Fibroblast of upper back skin (primary cell): ENCODE data around the gene ATP6V1A.

Experiments
- DNase-seq: peaks from one replicate; pipeline ENCODE4 v3.0.0-alpha.2; 2013

ATP6V1A gene

DNA sequence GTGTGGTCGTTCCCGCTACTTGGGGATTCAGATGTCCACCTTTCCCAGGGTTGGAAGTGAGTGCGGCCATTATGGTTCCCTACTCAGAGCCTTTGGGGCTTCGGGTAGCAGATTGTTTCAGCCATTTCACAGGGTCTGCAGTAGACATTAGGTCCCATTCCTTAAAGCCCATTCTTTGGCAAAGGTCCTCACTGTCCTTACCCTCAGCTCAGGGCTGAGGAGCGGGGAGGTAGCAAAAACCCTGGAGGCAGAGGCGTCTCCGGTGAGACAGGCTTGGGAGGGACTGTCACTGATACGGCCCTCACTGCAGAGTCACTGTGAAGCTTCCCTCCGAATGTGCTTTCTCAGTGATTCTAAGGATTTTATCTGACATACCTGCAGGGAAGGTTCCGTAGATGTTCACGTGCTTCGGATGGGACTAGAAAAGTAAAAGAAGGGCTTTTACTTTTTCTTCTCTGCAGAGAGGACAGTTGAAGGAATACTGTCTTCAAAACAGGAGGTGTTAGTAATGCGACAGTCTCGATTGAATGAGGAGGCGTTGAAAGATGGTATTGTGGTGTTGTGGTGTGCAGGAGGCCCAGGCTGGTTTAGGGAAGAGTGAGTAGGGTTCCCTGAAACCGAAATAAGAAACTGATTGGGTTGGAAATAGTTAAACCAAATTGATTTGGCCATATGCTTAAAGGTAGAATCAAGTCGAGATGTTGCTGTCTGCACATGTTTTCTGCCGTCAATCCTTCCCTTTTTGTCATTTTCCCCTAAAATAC, 630 bp downstream of the ATP6V1A start:
- DNase-seq = no peak

DNA sequence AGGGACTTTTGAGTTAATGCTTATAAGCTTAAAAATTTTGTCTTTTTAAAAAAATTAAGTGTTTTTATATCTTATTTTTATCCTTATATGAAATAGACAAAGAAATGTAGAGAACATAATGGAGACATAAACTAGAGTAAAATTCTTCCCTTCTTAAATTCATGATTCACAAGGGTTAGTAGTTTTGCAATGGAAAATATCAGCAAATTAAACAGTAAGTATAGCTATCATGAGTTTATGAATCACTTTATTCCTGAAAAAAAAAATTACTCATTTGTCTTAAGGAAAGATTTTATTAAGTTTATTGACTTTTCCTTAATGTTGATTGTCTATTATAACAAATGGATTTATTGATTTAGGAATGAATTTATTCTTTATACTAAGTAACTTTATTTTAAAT, 4.3 kb downstream of the ATP6V1A start:
- DNase-seq = no peak

DNA sequence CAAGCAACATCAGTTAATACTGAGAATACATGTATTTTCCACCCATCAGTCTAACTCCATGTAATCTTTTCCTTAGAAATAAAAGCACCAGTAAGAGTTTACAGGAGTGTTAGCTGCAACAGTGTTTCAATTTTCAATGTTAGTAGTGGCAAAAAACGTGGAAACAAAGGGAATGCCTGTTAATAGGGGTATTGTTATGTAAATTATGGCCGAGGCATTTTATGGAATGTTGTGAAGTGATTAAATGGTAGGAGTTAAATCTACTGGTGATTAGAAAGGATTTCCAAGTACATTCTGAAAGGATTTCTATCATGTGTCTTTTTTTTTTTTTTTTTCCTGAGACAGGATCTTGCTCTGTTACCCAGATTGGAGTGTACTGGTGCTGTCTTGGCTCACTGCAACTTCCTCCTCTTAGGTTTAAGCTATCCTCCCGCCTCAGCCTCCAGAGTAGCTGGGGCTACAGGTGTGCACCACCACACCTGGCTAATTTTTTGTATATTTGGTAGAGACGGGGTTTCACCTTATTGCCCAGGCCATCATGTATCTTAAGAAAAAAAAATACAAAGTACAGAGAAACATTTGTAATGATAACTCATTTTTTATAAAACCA, 6.6 kb downstream of the ATP6V1A start:
- DNase-seq = no peak

DNA sequence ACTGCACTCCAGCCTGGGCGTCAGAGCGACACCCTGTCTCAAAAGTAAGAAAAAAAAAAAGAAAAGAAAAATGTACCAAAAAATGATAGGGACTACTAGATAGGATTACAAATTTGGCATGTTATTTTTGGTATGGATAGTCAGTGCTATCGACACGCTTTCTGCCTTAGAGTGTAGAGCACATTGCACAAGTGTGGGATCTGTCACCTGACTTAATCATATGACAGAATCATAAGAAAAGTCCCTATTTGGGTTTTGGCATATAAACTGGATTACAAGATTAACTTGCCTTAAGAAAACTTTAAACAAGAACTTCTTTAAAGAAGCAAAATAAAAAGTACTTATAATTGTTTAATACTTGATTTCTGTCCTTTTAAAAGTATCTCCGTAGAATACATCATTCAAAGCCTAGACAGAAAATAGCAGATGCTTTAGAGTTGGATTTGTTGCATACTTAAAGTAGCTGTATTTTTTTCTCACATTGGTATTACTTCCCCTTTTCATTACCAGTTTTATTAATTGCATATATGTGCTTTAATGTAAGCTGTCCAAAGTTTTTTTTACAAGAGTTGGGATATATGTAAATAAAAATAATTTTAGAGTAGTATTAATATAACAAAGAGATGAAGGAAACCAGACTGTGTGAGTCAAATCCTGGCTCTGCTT, 7.8 kb downstream of the ATP6V1A start:
- DNase-seq = no peak

DNA sequence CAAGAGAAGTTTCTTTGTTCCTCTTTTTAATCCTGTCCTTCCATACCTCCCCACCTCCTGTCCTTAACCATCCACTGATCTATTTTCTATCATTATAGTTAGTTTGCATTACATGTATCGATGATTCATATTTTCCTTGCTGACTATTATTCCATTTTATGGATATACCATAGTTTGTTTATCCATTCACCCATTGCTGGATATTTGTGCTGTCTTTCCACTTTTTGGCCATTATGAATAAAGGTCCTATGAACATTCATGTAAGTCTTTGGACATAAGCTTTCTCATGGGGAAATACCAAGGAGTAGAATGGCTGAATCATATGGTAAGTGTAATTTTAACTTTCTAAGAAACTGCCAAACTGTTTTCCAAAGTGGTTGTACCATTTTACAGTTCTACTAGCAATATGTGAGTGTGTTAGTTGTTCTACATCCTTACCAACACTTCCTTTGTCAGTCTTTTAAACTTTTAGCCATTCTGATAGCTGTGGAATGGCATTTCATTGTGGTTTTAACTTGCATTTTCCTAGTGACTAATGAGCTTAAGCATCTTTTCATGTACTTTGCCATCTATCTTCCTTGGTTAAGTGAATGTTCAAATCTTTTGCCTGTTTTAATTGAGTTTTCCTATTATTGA, 11.7 kb downstream of the ATP6V1A start:
- DNase-seq = peak; percentile 67

DNA sequence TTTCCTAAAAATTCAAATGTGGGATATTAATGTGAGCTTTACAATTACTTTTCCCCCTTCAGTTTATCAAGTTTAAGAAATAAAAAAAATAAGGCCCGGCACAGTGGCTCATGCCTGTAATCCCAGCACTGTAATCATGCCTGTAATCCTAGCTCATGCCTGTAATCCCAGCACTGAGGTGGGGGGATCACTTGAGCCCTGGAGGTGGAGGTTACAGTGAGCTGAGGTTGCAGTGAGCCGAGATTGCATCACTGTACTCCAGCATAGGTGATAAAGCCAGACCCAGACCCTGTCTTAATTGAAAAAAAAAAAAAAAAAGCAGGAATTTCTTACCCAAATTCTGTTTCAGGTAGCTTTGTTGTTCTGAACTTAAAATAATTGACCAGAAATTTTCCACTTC, 17.9 kb downstream of the ATP6V1A start:
- no peak for DNase-seq

DNA sequence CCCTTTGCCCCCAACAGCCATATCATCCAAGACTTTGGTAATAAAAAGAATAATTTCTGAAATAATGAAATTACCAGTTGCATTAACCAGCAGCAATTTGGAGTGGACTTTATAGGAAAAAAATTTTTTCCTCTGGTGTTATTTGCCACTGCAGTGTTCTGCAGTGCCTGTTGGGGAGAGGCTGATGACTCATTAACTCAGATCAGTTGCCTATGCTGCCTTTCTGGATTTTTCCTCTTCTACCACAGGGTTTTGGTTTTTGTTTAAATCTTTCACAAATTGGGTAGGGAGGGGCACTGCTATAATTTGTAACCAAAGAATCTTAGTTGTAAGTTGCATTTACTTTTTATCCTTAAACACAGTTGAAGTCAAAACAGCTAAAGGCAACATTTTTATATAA, 22.7 kb downstream of the ATP6V1A start:
- peak; percentile 52 for DNase-seq

DNA sequence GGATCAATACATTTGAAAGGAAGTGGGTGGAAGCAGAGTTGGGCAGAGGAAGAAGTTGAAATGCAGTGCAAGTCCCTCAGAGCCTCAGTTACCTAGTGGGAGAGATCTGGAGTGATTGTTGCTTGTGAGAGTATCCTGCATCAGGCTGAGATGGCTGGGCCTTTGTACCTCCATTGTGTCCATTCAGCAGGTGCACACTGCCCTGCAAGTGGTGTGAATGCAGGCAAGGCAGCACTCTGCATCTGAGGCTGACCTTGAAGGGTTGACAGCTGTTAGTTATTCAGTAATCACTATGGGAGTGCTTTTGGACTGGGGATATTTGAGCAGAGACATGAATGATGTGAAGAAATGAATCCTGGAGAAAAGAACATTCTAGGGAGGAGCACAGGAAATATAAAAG, 25.2 kb downstream of the ATP6V1A start:
- no peak for DNase-seq

DNA sequence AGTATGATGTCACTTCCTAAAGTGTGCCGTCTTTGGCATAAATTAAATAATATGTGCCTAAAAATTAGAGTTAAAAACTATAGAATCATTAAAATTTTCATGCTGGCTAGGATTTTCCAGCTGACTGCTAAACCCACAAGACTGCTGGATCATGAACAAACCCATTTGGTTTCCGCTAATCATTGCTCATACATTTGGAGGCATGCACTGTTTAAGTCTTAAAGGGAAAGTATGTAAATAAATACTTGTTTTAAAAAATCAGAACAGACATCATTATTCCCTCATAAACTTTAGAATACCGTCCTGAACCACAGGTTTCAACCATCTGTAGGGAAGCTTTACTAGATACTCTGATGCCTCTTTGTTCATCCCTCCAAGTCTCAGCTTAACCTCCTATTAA, 26.5 kb downstream of the ATP6V1A start:
- peak; percentile 56 for DNase-seq

DNA sequence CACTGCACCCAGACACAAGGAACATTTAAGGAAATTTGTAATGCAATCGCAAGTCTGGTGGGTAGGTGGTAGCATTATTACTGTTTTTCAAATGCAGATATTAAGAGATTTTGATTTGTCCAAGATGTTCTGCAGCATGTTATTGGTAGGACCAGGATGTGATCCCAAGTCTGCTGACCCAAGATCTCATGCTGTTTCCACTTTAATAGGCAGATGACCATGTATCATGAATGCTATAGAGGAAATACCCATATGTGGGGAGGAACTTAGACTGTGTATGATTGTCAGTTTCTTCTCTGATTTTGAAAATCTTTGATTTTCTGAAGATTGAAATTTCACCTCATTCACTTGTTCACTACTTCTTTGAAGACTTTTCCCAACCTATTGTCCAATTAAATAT, 28.7 kb downstream of the ATP6V1A start:
- no peak for DNase-seq

DNA sequence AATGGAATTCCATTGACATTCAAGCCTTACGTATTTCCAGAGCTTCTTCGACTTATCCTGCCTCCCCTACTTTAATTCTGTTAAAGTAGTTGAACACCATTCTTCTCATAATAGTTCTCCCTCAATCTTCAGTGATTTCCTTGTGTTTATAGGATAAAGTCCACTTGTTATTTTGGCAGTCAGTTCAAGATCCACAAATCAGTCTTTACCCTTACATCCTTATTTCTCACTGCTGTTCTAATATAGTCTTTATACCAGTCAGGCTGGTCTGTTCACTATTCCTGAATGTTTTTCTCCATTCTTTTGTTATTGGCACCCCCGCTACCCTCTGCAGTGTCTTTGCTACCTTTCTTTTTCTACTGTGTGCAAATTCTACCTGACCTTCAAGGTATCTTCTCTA, 29.7 kb downstream of the ATP6V1A start:
- no peak for DNase-seq

DNA sequence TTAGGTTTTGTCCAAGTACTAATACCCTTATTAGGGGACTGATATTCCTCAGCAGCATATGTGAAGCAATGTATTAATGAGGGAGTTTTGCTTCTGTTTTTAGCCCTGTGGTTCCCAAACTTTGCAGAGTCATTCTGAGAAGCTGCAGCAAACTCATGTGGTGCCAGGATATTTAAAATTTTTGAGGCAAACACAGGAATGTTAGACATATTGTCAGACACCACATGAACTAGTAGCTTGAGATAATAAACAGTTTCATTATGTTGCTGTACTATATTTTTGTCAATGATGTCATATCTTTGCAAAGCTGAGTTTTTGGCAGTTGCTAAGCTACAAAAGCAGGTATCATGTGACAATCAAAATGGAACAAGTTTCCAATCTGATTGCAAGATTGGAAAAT, 36.6 kb downstream of the ATP6V1A start:
- DNase-seq = peak; percentile 98

DNA sequence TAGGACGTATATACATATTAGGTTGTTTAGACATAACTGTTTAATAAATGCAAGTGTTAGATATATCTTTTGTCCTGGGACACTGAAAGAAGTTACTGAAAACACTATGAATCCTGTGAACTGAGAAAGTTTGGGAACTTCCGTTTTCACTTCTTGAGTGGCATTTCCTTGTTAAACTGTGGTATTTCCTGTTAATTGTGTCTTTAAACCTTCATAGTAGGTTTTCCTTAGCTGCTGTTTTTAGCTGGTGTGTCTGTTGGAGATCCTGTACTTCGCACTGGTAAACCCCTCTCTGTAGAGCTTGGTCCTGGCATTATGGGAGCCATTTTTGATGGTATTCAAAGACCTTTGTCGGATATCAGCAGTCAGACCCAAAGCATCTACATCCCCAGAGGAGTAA, 37.1 kb downstream of the ATP6V1A start:
- DNase-seq = peak; percentile 5

DNA sequence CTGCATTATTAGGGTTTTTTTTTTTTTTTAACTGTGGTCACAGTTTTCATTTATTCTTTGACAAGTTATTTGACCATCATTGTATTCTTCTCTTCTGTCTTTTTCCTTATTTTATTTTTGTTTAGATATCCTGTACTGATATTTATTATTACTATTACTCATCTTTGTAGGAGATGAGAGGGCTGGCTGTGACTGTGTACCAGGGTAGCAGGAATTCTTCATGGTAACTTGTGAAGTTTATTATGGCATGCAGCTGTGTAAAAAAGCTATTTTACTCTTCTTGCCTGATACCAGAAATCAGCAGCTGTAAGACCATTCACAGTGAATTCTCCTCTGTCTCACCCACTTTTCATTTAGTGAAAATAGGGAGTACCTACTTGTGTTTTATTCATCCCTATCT, 44.5 kb downstream of the ATP6V1A start:
- DNase-seq = no peak

DNA sequence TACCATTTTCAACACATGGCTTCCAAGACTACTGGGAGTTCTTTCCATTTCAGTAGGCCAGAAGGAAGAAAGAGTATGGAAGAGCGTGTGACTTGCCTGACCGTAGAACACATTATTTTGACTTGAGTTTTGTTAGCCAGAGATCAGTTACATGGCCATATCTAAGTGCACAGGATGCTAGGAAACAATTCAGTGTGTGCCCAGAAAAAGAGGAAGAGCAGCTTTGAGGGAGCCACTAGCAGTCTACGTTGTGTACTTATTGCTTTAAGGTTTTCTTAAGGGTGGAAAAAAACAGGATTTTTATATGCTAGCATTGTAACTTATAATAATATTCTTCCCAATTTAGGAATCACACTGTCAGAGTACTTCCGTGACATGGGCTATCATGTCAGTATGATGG, 47.7 kb downstream of the ATP6V1A start:
- DNase-seq = no peak

DNA sequence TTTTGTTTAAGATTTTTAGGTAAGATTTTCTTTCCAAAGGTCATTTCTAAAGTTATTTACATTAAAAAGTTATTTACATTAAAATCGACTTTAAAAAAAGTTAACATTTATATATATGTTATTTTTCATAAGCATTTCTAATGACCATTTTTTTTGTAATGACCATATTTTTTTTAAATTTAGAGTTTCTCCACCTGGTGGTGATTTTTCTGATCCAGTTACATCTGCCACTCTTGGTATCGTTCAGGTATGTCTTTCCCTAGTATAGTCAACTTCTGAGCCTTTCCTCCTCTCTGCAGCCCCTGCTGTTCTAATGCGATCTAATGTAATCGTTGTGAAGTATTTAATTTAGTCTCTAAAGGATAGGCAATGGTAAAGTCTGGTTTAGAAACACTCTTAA, 48.9 kb downstream of the ATP6V1A start:
- DNase-seq = no peak

DNA sequence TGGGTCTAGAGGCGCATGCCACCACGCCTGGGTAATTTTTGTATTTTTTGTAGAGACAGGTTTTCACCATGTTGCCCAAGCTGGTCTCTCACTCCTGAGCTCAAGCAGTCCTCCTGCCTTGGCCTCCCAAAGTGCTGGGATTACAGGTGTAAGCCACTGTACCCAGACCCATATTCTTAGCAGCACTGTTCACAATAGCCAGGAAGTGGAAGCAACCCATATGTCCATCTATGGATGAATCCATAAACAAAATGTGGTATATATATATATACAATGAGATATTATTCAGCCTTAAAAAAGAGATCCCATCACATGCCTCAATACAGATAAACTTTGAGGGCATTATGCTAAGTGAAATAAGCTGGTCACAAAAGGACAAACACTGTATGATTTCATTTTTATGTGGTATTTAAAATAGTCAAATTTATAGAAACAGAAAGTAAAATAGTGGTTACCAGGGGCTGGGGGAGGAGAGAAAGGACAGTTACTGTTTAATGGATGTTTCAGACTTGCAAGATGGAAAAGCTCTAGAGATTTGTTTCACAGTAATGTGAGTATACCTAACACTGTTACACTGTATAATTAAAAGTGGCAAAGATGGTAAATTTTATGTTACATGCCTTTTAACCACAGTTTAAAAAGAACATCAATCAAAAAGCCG, 56.1 kb downstream of the ATP6V1A start:
- DNase-seq = no peak

DNA sequence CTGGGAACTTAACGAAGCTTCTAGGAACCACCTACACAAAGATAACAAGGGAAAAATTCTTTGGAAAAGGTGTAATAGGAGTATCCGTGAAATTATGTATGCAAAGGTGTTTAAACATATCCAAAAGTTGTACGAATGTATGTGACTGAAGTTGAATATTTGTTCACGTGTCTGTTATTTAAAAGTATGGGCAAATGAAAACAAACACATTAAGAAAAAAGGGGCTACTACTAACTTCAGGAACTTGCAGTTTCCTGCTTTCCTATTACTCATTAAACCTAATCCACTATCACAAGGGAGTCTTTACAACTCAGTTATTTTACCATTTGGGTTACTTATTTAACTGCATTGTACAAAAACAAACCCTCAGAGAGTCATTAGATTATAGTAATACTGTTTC, 57.8 kb downstream of the ATP6V1A start:
- no peak for DNase-seq

DNA sequence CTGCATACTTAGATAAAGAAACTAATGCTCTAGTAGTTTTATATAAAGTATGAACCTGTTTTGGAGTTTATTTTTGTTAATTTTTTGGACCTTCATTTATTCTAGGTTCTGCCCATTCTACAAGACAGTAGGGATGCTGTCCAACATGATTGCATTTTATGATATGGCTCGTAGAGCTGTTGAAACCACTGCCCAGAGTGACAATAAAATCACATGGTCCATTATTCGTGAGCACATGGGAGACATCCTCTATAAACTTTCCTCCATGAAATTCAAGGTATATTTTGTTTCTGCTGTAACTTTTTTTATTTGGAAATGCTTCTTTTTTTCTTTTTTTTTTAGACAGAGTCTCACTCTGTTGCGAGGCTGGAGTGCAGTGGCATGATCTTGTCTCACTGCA, 58.4 kb downstream of the ATP6V1A start:
- no peak for DNase-seq

DNA sequence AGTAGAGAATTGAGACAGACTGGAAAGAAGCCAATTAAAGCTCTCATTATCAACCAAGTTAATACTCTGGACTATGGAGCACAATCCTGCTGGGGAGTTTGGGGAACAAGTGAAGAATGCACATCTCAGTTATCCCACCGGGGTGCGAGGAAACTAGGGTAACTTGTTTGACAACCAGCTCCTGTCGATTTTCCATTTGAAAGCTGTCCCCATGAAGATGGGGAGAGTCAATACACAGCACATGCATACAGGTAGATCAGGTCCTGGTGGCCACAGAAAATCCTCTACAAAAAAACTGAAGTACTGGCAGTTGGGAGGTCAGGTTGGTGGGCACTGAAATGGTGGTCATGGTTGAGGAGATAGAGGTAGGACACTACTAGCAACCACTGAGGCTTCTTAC, 66.0 kb downstream of the ATP6V1A start:
- DNase-seq = no peak

DNA sequence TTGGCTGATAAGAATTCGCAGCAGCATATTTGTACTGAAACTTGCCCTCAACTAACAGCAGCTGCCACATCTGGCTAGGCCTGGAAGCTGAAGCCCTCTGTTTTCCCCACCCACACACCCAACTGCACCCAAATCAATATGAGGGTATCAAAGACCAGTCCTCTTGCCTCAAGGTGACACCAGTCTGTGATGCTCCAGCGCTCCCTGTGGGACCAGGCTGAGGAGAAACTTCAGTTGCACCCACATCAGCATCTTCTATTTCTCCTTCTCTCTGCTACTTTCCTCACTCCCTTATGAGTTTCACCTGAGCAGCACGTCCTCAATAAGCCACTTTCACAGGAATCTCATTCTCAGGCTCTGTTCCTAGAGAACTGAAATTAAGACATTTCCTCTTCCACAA, 73.0 kb downstream of the ATP6V1A start:
- DNase-seq = no peak

DNA sequence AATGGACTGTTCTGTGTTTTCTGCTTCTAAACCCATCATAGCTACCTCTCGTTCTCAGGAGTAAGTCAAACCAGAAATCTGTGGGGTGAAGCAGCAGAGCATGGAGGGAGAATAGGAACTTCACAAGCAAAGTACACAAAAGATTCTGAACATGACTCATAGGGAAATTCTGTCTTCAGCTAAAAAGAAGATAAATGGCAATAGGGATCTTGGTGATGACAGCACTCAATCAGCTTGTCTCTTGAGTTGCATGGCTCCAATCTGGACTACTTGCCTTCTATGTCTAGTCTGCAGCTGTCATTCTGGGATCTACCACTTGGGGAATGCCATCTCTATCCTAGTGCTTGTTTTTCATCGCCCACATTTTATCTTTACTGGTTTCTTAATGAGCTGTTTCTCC, 78.3 kb downstream of the ATP6V1A start:
- peak; percentile 70 for DNase-seq

DNA sequence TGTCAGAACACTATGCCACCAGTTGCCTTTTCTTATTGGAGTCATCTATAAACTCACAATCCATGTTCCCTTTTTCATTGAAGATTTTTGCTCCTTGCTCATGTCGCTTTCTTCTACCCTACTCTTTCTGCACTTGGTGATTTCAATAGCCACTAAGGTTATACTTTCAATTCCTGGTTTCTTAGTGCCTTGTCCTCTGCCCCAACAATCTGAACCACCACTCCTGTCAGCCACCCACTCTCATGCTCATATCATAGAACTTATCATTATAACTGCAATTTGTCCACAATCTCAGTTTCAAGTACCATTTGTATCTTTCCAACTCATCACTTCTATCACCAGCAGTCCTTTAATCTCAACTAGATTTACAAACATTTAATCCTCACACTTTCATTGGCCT, 81.8 kb downstream of the ATP6V1A start:
- no peak for DNase-seq
